Endometrial microvascular endothelial cells (primary cell): ENCODE measurements around the gene NR2C2. TPM values are rescaled to one million over a fixed set of nuclear protein-coding genes. Genes with fewer than 3 reads are reported as not detected.

Experiments
- in situ Hi-C: cut with HindIII; loops from 2 replicates; pipeline ENCODE4 v1.10.0; 2017; ENCODE audit warnings: low sequenced_read_pairs, low pct_unique_long_range_greater_than_20kb; ENCODE audit errors: inconsistent ontology term
- total RNA-seq: library from RNA; depleted of rRNA; stranded (reverse); fragments of >200 nt; gene quantifications from one replicate; pipeline ENCODE4 v1.2.3, GENCODE V29; 2015; ENCODE audit errors: inconsistent ontology term

Gene NR2C2
- total RNA-seq, 1 donor from 2014 or later, result 23.0 TPM

GRCh38 chr3:15069441-15069840, 122.1 kb downstream of the NR2C2 start:
- in situ Hi-C loops, result no loop called here

DNA sequence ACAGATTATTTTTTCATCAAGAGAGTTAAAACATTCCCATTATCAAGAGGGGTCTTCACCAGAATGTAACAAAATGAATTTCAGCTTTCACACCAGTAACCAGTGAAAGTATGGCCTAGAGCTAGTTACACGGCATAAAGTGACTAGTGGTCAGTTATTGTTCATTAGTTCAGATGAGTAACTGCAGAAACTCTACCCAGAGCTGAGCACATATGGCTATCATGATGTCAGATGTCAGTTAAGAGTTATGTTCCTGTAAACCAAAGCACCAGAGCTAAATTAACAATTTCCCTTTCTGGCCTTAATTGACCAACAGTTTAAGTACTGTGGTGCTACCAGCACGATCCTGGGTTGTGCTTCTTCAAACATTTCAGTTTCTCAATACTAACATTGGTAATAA, 124.3 kb downstream of the NR2C2 start:
- in situ Hi-C loops, result no loop called here

DNA sequence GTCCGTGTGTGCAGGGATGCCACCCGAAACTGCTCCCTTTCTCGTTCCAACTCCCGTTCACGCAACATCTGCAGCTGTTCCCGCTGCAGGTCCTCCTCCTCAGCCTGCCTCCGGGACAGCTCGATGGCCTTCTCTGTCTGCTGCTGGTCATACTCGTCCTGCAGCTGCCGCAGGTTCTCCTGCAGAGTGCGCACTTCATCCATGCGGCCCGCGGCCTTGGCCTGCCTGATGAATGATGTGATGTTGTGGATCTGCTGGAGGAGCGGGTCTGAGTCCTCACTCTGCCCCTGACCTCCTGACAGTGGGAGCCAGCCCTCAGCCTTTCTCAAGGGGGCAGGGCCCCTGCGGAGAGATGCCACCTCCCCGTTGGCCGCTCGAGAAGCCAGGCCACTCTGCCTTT, 127.1 kb downstream of the NR2C2 start:
- in situ Hi-C loops, result no loop called here

DNA sequence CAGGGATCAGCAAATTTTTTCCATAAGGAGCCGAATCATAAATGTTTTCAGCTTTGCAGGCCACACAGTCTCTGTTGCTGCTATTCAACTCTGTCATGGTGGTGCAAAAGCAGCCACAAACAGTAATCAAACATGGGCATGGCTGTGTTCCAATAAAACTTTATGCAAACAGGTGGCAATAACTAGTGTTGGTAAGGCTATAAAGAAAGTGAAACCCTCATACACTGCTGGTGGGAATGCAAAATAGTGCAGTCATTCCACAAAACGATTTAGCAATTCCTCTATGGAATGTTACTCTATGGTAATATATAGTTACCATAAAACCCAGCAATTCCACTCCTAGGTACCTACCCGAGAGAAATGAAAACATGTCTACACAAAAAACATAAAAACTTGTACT, 131.7 kb downstream of the NR2C2 start:
- in situ Hi-C loops, result no loop called here

DNA sequence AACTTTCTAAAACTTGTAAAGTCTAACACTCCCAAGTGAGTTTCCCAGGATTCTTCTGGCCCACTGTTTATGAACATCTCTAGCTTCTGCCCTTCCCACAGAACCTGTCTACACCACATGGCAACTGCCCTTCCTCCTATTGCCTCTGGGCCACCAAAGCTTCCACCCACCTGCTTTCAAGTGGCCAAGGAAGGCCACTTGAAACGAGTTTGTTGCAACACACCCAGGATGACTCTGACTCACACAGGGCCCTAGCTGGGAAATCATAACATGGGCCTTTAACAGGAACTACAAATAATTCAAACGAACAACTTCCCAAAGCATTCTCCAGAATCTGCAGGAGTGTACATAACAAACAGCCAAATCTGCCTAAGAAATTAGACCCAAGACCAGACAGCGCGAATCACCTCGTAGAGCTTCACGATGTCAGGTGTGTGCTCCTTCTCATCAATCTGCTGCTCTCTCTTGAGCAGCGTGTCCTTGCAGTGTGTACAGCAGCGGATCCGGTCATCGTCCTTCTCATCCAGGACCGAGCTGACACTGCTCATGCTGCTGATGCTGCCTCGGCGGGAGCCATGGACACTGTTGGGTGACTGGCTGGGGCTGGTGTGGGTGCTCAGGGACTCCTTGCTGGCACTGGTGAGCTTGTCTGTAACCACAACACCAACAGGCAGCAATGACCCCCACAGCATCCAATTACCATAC, 134.7 kb downstream of the NR2C2 start:
- in situ Hi-C loops, result no loop called here

- in situ Hi-C loops, result no loop called here
Measured at GRCh38 chr3:15083252-15083651, 135.9 kb downstream of the NR2C2 start.

DNA sequence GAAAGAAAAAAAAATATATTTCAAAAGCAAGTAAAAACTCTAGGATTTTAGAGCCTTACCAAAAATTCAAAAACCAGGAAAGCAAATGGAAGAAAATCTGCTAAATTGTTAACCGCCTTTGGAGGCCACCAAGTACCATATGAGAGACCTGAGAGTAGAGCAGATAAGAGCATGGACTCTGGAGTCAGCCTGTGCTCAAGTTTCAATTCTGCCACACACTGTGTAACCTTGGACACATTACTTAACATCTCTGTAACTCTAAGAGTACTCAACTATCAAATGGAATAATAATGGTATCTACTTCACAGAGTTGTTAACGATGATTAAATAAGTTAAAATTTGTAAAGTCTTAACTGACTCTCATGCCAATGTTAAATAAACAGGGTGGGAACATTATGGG, 138.9 kb downstream of the NR2C2 start:
- in situ Hi-C loops, result no loop called here

- in situ Hi-C loops, result no loop called here
Measured at GRCh38 chr3:15086699-15087098, 139.3 kb downstream of the NR2C2 start.

- in situ Hi-C loops, result no loop called here
Measured at GRCh38 chr3:15089201-15089600, 141.8 kb downstream of the NR2C2 start.

- in situ Hi-C loops, result no loop called here
Measured at GRCh38 chr3:15091575-15091974, 144.2 kb downstream of the NR2C2 start.

DNA sequence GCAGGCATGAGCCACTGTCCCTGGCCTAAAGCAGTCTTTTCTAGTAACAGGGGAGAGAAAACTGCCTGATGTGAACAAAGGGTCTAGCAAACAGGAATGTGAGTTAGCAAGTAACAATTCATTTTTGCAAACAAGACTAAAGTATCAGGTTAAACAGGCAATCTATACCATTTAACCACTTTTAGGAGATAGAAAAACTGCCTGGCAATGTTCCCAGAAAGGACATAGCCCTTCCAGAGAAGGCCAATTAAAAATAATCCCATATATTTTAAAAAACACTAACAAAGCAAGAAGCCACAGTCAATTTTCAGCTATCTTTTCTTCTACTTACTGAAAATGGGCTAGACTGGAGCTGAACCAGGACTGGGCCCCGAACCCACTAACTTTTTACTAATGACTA, 145.3 kb downstream of the NR2C2 start:
- in situ Hi-C loops, result no loop called here

DNA sequence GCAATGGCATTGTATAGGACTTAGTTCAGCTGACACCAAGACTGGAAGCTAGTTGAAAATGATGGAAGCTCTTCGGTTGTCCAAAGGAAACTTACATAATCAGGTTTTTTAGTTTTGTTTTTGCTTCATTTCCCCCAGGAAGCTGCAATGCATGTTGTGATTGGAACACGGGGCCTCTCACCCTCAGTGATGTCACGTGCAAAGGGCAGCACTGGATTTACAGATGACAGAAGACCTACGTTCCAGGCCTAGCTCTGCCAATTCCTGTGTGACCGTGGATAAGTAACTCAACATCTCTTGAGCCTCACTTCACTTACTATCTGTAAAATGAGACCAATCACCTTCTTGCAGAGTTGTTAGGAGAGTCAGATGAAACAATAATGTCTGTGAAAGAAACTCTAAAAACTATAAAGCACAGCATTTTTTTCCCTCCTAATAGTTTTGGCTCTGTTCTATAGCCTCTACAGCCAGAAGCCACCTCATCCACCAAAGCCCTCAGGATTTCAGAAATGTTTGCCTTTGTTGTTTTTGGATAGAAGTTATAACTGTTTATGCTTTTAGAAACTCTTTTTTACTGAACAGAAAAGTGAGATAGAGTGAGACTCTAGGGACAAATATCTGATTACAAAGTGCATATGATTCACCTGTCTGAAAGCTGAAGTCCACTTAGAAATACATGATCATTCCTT, 146.9 kb downstream of the NR2C2 start:
- in situ Hi-C loops, result no loop called here

DNA sequence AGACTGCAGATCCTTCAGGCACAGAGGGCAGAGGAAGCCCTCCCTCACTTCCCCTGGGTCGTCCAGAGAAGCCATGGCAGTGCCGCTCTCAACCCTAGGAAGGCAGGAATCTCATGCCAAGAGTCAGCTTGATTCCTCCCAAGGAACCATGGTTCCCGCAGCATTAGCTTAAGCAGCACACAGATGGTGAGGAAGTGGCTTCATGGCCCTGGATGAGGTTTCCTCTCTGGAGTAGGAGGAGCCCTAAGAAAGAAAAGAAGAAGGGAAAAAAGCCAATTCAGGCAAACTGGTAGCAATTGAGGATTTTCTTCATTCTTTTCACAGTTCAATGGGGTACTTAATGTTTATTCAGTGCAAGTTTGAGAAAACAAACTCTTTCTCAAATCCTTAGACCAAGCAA, 148.7 kb downstream of the NR2C2 start:
- in situ Hi-C loops, result no loop called here

- in situ Hi-C loops, result no loop called here
Measured at GRCh38 chr3:15097891-15098290, 150.5 kb downstream of the NR2C2 start.

Other genes with a start within 250 kb of the NR2C2 start
- gene FGD5, start 128.6 kb upstream of the NR2C2 start, total RNA-seq, result 57.0 TPM
- 33.5 TPM for gene MRPS25, start 117.7 kb downstream of the NR2C2 start, total RNA-seq
- gene RBSN, start 151.6 kb downstream of the NR2C2 start, total RNA-seq, result 22.7 TPM